Mucosa of gallbladder (tissue), 1 donor: ENCODE measurements around the gene PCDHB15. TPM values are rescaled to one million over a fixed set of nuclear protein-coding genes. Genes with fewer than 3 reads are reported as not detected.
"Not testable (repeated sequence)": the region's sequence is repeated elsewhere in the genome, so short reads cannot be mapped to it uniquely, and the experiment has no call there.

Experiments used
- DNase-seq: peaks from one replicate; pipeline ENCODE4 v3.0.0-alpha.2; 2020; ENCODE audit warnings: low spot score
- total RNA-seq: library from RNA; stranded (reverse); gene quantifications from one replicate; pipeline ENCODE4 v1.2.1, GENCODE V29; 2021
- donor health status: DM: no; HTN: no; CAD: no.

The PCDHB15 gene
- total RNA-seq, 1 donor from 2014 or later = 3.6 TPM

DNA sequence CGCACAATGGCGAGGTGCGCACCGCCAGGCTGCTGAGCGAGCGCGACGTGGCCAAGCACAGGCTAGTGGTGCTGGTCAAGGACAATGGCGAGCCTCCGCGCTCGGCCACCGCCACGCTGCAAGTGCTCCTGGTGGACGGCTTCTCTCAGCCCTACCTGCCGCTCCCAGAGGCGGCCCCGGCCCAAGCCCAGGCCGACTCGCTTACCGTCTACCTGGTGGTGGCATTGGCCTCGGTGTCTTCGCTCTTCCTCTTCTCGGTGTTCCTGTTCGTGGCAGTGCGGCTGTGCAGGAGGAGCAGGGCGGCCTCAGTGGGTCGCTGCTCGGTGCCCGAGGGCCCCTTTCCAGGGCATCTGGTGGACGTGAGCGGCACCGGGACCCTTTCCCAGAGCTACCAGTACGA is 2.2 kb downstream of the PCDHB15 start:
- DNase-seq = not testable (repeated sequence)

DNA sequence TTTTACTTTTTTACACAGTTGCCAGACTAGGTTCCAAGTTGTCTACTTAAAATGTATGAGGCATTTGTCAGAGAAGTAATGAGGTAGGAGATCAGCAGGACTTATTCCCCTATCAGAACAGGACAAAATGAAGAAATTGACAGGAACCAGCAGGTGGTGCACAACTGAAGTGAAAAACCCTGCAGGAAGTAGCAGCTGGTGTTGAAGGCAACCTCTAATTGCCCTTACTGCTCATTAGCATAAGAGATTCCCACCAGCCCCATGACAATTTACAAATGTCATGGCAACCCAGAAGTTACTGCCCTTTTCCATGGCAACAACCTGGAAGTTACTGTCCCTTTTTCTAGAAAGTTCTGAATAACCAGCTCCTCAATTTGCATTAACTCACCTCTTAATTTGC is 5.4 kb downstream of the PCDHB15 start:
- DNase-seq = no peak

DNA sequence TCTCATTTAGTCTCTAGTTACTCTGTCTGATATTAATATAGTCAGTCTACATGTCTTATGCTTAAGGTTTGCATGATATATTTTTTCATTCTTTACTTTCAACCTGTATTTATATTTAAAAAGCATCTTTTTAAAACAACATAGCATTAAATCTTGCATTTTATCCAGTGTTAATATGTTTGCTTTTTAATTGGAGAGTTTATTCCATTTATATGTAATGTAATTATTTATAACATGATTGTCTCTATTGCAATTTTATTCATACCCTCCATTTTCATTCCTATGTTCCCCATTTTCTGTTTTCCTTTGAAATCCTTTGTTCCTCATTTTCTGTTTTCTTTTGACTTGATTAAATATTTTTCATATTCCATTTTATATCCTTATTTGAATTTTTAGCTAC is 13.3 kb downstream of the PCDHB15 start:
- DNase-seq = no peak

DNA sequence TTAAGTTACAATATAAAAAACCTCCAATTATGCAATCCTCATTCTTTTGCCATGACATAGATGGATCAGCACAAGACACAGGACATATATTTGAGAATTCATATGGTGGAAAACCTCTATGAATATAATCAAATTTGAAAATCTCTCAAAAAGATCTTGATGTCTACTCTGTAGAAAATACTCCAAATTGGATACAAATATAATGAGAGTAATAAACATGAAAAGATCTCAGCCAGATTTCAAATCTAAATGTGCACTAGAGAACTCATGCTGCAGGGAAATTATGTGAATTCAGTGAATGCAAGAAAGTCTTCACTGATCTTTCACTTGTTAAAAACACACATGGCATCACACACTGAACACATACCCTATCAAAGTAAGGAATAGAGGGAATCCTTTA is 13.8 kb downstream of the PCDHB15 start:
- DNase-seq = no peak

DNA sequence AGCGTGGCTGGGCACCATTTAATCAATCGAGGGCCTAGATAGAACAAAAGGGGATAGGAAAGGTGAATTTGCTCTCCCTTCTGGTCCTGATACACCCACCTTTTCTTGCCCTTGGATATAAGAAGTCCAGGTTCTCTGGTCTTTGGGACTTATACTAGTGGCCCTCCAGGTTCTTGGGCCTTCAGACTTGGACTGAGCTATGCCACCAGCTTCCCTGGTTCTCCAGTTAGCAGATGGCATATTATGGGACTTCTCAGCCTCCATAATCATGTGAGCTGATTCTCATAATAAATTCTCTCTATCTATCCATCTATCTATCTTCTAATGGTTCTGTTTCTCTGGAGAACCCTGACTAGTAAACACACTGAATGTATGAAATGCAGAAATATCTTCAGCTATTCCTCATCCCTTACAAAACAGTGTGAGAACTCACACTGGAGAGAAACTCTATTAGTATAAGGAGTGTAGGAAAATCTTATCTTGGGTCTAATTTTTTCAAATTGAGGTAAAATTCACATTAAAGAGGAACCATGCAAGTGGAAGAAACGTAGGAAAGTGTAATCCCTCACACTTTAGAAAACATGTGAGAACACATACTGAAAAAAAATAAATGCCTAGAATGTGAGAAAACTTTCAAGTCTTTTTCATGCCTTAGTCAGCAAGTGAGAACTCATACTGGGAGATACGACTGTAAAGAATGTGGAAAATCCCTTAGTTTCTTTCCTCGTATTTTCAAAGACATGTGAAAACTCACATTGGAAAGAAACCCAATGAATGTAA is 15.5 kb downstream of the PCDHB15 start:
- no peak for DNase-seq

DNA sequence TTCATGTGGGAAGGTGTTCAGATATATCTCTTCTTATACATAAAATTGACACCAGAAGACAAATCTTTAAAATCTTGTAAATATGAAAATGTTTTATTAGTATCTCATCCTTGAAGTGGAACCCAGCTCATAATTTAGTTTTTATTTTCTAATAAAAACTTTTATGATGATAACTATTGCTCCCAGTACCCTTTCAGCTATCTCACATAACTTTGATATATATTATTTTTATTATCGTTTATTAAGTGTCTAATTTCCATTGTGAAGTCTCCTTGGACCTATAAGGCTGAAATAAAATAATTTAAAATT is 16.0 kb downstream of the PCDHB15 start:
- DNase-seq = no peak

DNA sequence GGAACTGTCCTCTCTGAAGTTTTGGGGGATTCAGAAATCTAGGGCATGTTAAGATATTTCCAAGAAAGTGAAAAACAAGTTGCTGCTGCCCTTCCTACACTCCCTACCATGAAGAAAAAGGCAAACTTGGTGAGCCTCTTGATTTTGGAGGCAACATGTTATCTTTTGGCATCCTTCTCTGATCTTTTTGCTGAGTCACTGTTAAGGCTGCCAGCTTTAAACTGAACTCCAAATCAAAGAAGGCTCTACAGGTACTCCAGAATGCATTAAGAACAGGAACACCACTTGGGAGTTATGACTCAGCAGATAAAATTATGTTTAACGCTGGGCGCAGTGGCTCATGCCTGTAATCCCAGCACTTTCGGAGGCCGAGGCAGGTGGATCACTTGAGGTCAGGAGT is 24.0 kb downstream of the PCDHB15 start:
- DNase-seq = no peak

DNA sequence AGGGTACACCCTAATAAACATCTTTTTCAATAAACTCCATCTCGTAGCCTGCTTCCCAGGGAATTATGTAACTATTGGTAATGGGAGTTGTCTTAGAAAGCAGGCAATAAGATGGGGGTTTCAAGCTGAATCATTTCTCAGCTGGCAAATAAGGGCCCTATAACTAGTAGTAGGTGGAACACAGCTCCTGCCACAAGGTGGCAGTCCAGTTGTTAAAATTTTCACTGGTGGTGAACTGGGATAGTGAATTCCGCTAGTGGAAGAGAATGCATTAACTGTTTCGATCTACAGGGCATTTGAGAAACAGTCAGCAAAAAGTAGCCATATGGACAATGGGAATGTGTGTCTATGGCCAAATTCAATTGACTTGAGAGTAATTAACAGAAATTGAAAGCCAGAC is 27.7 kb downstream of the PCDHB15 start:
- no peak for DNase-seq

DNA sequence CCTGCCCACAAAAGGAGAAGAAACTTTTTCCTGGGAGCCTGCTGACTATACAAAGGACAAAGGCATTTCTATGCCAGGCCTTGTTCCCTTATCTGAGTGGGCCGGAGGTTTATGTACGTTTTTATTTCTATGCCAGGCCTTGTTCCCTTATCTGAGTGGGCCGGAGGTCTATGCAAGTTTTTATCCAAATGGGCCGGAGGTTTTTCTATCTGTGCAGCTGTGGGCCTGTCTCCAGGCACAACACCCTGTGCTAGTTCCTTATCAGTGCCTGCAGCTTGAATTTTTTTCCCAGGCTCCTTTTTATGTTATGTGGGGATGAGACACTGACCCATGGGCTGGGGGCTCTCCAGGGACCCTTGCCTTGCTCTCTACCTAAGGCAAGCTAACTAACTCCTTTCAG is 53.2 kb downstream of the PCDHB15 start:
- DNase-seq = no peak

Other genes with a start within 250 kb of the PCDHB15 start
- 0.09 TPM for gene PCDHB1, start 194.0 kb upstream of the PCDHB15 start, total RNA-seq
- gene PCDHB2, start 150.8 kb upstream of the PCDHB15 start, total RNA-seq = 3.6 TPM
- gene PCDHB3, start 144.9 kb upstream of the PCDHB15 start, total RNA-seq = 1.4 TPM
- gene PCDHB4, start 123.6 kb upstream of the PCDHB15 start, total RNA-seq = 5.2 TPM
- 8.0 TPM for gene PCDHB5, start 110.2 kb upstream of the PCDHB15 start, total RNA-seq
- gene PCDHB6, start 95.3 kb upstream of the PCDHB15 start, total RNA-seq = 0.60 TPM
- 2.1 TPM for gene PCDHB7, start 72.8 kb upstream of the PCDHB15 start, total RNA-seq
- 1.8 TPM for gene PCDHB8, start 67.6 kb upstream of the PCDHB15 start, total RNA-seq
- gene PCDHB16, start 63.0 kb upstream of the PCDHB15 start, total RNA-seq = 3.0 TPM
- gene PCDHB9, start 58.2 kb upstream of the PCDHB15 start, total RNA-seq = 2.1 TPM
- gene PCDHB10, start 53.0 kb upstream of the PCDHB15 start, total RNA-seq = 2.5 TPM
- gene PCDHB11, start 45.8 kb upstream of the PCDHB15 start, total RNA-seq = 8.5 TPM
- 3.5 TPM for gene PCDHB12, start 36.7 kb upstream of the PCDHB15 start, total RNA-seq
- 8.3 TPM for gene PCDHB13, start 31.5 kb upstream of the PCDHB15 start, total RNA-seq
- gene PCDHB14, start 22.1 kb upstream of the PCDHB15 start, total RNA-seq = 9.4 TPM
- not detected for gene SLC25A2, start 58.7 kb downstream of the PCDHB15 start, total RNA-seq
- gene TAF7, start 75.4 kb downstream of the PCDHB15 start, total RNA-seq = 65.2 TPM
- 0.72 TPM for gene PCDHGA1, start 85.1 kb downstream of the PCDHB15 start, total RNA-seq
- gene PCDHGA2, start 93.4 kb downstream of the PCDHB15 start, total RNA-seq = 6.7 TPM
- gene PCDHGA3, start 98.4 kb downstream of the PCDHB15 start, total RNA-seq = 4.0 TPM
- gene PCDHGB1, start 104.7 kb downstream of the PCDHB15 start, total RNA-seq = 4.6 TPM
- gene PCDHGA4, start 109.6 kb downstream of the PCDHB15 start, total RNA-seq = 3.3 TPM
- gene PCDHGB2, start 114.6 kb downstream of the PCDHB15 start, total RNA-seq = 5.1 TPM
- gene PCDHGA5, start 118.8 kb downstream of the PCDHB15 start, total RNA-seq = 3.3 TPM
- gene PCDHGB3, start 124.8 kb downstream of the PCDHB15 start, total RNA-seq = 3.0 TPM
- 6.6 TPM for gene PCDHGA6, start 128.5 kb downstream of the PCDHB15 start, total RNA-seq
- 4.5 TPM for gene PCDHGA7, start 137.3 kb downstream of the PCDHB15 start, total RNA-seq
- 5.2 TPM for gene PCDHGB4, start 142.3 kb downstream of the PCDHB15 start, total RNA-seq
- gene PCDHGA8, start 147.2 kb downstream of the PCDHB15 start, total RNA-seq = 1.9 TPM
- 12.4 TPM for gene PCDHGB5, start 152.6 kb downstream of the PCDHB15 start, total RNA-seq
- gene PCDHGA9, start 157.4 kb downstream of the PCDHB15 start, total RNA-seq = 7.5 TPM
- 11.6 TPM for gene PCDHGB6, start 162.6 kb downstream of the PCDHB15 start, total RNA-seq
- gene PCDHGA10, start 167.6 kb downstream of the PCDHB15 start, total RNA-seq = 6.2 TPM
- 15.5 TPM for gene PCDHGB7, start 172.3 kb downstream of the PCDHB15 start, total RNA-seq
- 4.2 TPM for gene PCDHGA11, start 175.7 kb downstream of the PCDHB15 start, total RNA-seq
- gene PCDHGA12, start 185.1 kb downstream of the PCDHB15 start, total RNA-seq = 10.2 TPM
- gene PCDHGC3, start 230.6 kb downstream of the PCDHB15 start, total RNA-seq = 82.4 TPM
- 2.6 TPM for gene PCDHGC4, start 239.6 kb downstream of the PCDHB15 start, total RNA-seq
- 2.0 TPM for gene PCDHGC5, start 243.7 kb downstream of the PCDHB15 start, total RNA-seq